ENCODE measurements around the gene JPT1. TPM values are rescaled to one million over a fixed set of nuclear protein-coding genes. Genes with fewer than 3 reads are reported as not detected.
A peak's percentile ranks its signal among the peaks of the same experiment; 100 is the strongest.
"Not testable (repeated sequence)": the region's sequence is repeated elsewhere in the genome, so short reads cannot be mapped to it uniquely, and the experiment has no call there.

The JPT1 gene
- total RNA-seq, 1 donor from 2014 or later = 334 TPM

DNA sequence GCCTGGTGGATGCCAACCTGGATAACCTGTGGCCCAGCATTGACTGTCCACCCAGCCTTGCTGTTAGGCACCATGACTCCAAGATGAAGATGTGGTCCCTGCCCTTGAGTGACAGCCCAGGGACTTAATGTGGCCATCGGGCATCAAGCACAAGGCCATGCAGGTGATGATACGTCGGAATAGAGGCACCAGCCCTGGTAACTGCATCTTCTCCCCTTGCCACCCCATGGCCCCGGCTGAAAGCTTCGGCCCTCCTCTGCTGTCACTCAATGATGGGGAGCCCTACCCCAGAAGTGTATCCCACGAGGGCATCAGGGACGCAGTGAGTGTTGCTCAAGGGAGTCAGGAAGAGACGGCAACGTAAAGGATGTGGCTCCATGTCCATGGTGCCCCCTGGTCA lies 24.7 kb downstream of the JPT1 start:
- DNase-seq (ENCODE audit: low read depth, low spot score) = no peak
- Mint-ChIP-seq H3K36me3 (ENCODE audit: low read depth) (peaks cover 3% of the 10 kb centered on the region), H3K27ac (ENCODE audit: unreplicated experiment) (no peak overlapping the region), H3K27me3 (ENCODE audit: low read depth) (peaks cover 2% of the 10 kb centered on the region), H3K4me1 (peaks cover 25% of the 10 kb centered on the region), H3K9me3 (no peaks in the 10 kb centered on the region), H3K4me3 (peak overlapping the region; percentile 75)
- TF ChIP-seq, protein P1, sequence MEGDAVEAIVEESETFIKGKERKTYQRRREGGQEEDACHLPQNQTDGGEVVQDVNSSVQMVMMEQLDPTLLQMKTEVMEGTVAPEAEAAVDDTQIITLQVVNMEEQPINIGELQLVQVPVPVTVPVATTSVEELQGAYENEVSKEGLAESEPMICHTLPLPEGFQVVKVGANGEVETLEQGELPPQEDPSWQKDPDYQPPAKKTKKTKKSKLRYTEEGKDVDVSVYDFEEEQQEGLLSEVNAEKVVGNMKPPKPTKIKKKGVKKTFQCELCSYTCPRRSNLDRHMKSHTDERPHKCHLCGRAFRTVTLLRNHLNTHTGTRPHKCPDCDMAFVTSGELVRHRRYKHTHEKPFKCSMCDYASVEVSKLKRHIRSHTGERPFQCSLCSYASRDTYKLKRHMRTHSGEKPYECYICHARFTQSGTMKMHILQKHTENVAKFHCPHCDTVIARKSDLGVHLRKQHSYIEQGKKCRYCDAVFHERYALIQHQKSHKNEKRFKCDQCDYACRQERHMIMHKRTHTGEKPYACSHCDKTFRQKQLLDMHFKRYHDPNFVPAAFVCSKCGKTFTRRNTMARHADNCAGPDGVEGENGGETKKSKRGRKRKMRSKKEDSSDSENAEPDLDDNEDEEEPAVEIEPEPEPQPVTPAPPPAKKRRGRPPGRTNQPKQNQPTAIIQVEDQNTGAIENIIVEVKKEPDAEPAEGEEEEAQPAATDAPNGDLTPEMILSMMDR (conservative IDR thresholded peaks at IDR 0.05) = no peak

DNA sequence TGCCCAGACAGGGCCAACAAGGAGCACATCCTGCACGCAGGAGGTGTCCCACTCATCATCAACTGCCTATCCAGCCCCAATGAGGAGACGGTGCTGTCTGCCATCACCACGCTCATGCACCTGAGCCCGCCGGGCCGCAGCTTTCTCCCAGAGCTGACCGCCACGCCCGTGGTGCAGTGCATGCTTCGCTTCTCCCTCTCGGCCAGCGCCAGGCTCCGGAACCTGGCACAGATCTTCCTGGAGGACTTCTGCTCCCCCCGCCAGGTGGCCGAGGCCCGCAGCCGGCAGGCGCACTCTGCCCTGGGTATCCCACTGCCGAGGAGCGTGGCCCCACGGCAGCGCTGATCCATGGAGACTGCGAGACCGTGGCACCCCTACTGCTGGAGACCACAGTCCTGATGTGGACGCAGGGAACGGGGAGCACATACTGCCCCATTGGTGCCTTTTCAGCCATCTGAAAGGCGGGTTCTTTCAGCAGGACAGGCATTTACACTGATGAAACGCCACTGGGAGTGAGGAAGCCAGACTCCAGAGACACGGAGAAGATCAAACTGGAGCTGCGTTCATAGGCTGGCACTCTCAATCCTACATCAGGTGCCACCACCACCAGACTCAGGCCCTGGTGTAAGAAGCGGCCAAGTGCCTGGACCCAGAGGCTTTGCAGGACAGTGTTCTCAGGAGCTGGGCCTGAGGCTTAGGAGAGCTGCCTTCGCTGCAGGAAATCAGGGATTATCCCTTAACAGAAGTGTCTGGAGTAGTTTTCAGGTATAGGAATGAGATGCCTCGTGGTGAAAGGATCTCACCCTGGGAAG lies 25.4 kb downstream of the JPT1 start:
- H3K27me3 Mint-ChIP-seq (ENCODE audit: low read depth) = peaks cover 2% of the 10 kb centered on the region
- no peak for DNase-seq (ENCODE audit: low read depth, low spot score)
- no peak overlapping the region for H3K27ac Mint-ChIP-seq (ENCODE audit: unreplicated experiment)
- H3K4me1 Mint-ChIP-seq = peaks cover 25% of the 10 kb centered on the region
- H3K4me3 Mint-ChIP-seq = peak overlapping the region; percentile 75
- peaks cover 3% of the 10 kb centered on the region for H3K36me3 Mint-ChIP-seq (ENCODE audit: low read depth)
- TF ChIP-seq, protein P1 (conservative IDR thresholded peaks at IDR 0.05) = no peak
- H3K9me3 Mint-ChIP-seq = no peaks in the 10 kb centered on the region

DNA sequence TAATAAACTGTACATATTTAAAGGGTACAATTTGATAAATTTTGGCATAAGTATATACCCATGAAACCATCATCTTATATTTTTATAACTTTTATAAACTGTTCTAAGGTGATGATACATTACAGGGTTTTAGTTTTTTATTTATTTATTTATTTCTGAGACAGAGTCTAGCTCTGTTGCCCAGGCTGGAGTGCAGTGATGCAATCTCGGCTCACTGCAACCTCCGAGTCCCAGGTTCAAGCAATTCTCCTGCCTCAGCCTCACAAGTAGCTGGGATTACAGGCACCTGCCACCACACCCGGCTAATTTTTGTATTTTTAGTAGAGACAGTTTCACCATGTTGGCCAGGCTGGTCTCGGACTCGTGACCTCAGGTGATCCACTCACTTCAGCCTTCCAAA lies 26.4 kb downstream of the JPT1 start:
- H3K36me3 Mint-ChIP-seq (ENCODE audit: low read depth); H3K9me3 Mint-ChIP-seq; H3K27ac Mint-ChIP-seq (ENCODE audit: unreplicated experiment); DNase-seq (ENCODE audit: low read depth, low spot score); H3K27me3 Mint-ChIP-seq (ENCODE audit: low read depth): not testable (repeated sequence)
- H3K4me3 Mint-ChIP-seq = peak overlapping the region; percentile 75
- H3K4me1 Mint-ChIP-seq = peaks cover 25% of the 10 kb centered on the region

DNA sequence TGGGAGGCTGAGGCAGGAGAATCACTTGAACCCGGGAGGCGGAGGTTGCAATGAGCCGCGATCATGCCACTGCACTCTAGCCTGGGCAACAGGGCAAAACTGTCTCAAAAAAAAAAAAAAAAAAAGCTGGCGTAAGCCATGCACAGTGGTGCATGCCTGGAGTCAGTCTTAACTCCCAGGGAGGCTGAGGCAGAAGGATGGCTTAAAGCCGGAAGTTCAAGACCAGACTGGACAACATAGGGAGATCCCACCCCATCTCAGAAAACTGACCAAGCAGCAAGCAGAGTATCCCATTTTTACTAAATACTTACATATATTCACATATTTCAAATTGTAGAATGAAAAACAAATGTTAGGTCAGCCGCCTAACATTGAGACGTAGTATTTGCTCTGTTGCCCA lies 27.4 kb downstream of the JPT1 start:
- DNase-seq (ENCODE audit: low read depth, low spot score) = no peak
- peaks cover 21% of the 10 kb centered on the region for H3K4me1 Mint-ChIP-seq
- H3K36me3 Mint-ChIP-seq (ENCODE audit: low read depth) = peaks cover 3% of the 10 kb centered on the region
- peaks cover 2% of the 10 kb centered on the region for H3K27me3 Mint-ChIP-seq (ENCODE audit: low read depth)
- TF ChIP-seq, protein P1 (conservative IDR thresholded peaks at IDR 0.05) = no peak
- peak overlapping the region; percentile 51 for H3K4me3 Mint-ChIP-seq
- no peaks in the 10 kb centered on the region for H3K9me3 Mint-ChIP-seq
- H3K27ac Mint-ChIP-seq (ENCODE audit: unreplicated experiment) = no peak overlapping the region

DNA sequence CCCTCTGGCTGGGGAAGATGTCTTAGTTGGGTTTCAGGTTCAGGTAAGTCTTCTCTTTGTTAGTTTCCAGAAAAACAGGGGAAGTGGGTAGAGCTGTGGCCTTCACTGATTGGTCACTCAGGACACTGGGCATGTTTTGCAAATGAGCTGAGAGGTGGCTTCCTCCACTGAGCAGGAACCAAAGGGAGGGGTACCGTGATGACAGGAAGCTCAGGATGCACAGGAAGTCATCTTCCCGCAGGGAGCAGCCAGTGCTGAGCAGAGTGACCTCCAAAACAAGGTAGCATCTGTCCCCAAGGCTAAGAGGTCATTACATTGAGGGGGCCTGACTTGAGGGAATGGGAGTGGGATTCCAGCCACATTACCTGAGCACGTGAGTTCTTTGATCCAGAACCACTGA lies 28.3 kb downstream of the JPT1 start:
- Mint-ChIP-seq H3K36me3 (ENCODE audit: low read depth) (peaks cover 3% of the 10 kb centered on the region), H3K4me3 (peak overlapping the region; percentile 52), H3K27ac (ENCODE audit: unreplicated experiment) (no peak overlapping the region), H3K4me1 (peaks cover 18% of the 10 kb centered on the region), H3K27me3 (ENCODE audit: low read depth) (no peaks in the 10 kb centered on the region), H3K9me3 (no peaks in the 10 kb centered on the region)
- DNase-seq (ENCODE audit: low read depth, low spot score) = no peak
- TF ChIP-seq, protein P1 (conservative IDR thresholded peaks at IDR 0.05) = no peak

DNA sequence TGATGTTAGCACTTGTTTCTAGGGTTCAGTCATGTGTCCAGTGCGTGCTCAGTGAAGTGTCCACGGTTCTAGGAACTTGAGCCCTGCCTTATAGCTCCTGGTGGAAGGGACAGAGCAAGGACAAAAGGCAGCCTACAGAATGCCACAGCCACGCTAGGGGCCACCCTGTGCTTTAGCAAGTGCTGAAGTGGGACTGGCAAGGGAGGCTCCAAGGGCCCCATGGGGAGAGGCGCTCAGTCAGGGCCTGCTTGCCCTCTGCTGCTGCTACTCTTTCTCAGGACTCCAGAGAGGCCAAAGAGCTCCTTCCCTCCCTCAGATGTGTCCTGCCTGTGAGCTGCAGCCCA lies 29.5 kb downstream of the JPT1 start:
- H3K4me1 Mint-ChIP-seq = peaks cover 11% of the 10 kb centered on the region
- no peaks in the 10 kb centered on the region for H3K36me3 Mint-ChIP-seq (ENCODE audit: low read depth)
- no peak for DNase-seq (ENCODE audit: low read depth, low spot score)
- H3K27me3 Mint-ChIP-seq (ENCODE audit: low read depth) = no peaks in the 10 kb centered on the region
- TF ChIP-seq, protein P1 (conservative IDR thresholded peaks at IDR 0.05) = no peak
- no peaks in the 10 kb centered on the region for H3K9me3 Mint-ChIP-seq
- peak overlapping the region; percentile 12 for H3K4me3 Mint-ChIP-seq
- no peak overlapping the region for H3K27ac Mint-ChIP-seq (ENCODE audit: unreplicated experiment)

Data from neural crest cell (in vitro differentiated cells).